Activated naive CD4-positive, alpha-beta T cell treated with anti-CD3 and anti-CD28 coated beads for 36 hours (primary cell): ENCODE results near the gene FBLIM1. TPM values are rescaled to one million over a fixed set of nuclear protein-coding genes. Genes with fewer than 3 reads are reported as not detected.

Source experiments
- CTCF ChIA-PET: fragments of 350-600 bp; sonication (Branson Sonifier 250); formaldehyde crosslinking; loops from one replicate; lab custom pipeline; 2021; ENCODE audit warnings: antibody characterized with exemption; lab: Charles Lee
- DNase-seq: peaks from one replicate; pipeline ENCODE4 v3.0.0-alpha.2; 2020
- H3K27ac Mint-ChIP-seq: one replicate; pipeline ENCODE4 v1.8.0; 2021; ENCODE audit warnings: mild to moderate bottlenecking, mixed read lengths
- H3K27me3 Mint-ChIP-seq: one replicate; pipeline ENCODE4 v1.8.0; 2021; ENCODE audit warnings: low read depth, mixed read lengths
- H3K36me3 Mint-ChIP-seq: one replicate; pipeline ENCODE4 v1.8.0; 2021; ENCODE audit warnings: low read depth, mixed read lengths
- H3K4me1 Mint-ChIP-seq: one replicate; pipeline ENCODE4 v1.8.0; 2021; ENCODE audit warnings: low read depth, mixed read lengths
- H3K4me3 Mint-ChIP-seq: one replicate; pipeline ENCODE4 v1.8.0; 2021; ENCODE audit warnings: mild to moderate bottlenecking, moderate library complexity, mixed read lengths
- H3K9me3 Mint-ChIP-seq: one replicate; pipeline ENCODE4 v1.8.0; 2021; ENCODE audit warnings: mixed read lengths
- intact Hi-C: fragments of 100-400 bp; cut with micrococcal nuclease; formaldehyde crosslinking; loops from one replicate; pipeline ENCODE4 v1.15.1; 2023
- total RNA-seq, 2 experiments: library from RNA; stranded (reverse); gene quantifications; one replicate each; pipeline ENCODE4 v1.2.3, GENCODE V29; 2021

FBLIM1 gene
- total RNA-seq, 2 experiments from 2014 or later, result not detected

DNA sequence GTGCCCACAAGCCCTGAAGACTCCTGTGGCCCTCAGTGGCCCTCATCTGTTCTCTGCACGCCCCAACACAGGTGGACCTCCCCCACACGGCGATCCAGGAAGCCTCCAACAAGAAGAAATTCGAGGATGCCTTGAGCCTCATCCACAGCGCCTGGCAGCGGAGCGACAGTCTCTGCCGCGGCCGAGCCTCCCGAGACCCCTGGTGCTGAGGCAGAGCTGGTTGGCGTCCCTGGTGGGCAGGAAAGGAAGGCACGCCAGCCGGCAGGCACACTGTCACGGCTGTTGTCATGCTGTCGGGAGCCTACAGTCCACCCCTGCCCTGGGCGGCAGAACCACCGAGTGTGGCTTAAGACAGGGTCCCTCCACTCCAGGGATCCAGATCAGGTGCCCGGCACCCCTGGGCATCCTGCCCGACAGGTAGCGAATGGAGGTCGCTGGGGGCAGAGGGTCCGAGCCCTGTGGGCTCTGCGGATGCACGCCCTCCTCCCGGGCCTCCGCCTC, 24.8 kb upstream of the FBLIM1 start:
- Mint-ChIP-seq H3K4me1 (no peaks in the 10 kb centered on the region), H3K9me3 (no peaks in the 10 kb centered on the region), H3K27me3 (no peaks in the 10 kb centered on the region), H3K4me3 (no peak overlapping the region), H3K36me3 (peaks cover 2% of the 10 kb centered on the region), H3K27ac (no peak overlapping the region)
- CTCF ChIA-PET, result no interaction called here
- DNase-seq, result no peak
- intact Hi-C loops, result no loop called here

DNA sequence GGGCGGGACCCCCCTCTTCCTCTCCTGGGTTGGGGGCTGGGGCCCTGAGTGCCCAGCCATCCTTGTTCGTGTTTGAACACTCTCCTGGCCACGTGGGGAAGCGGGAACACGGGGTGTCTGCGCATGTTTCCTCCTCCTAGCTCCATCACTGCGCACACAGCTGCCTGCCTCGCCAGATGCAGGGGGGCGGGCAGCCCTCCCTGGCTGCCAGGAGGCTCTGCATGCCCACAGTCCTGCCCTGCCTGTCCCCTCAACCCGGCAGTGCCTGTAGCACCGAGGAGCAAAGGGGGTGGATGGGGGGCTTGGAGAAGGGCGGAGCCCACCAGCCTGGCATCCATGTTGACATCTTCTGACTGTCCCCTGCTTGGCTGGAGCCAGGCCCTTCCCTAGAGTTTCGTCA, 24.3 kb upstream of the FBLIM1 start:
- no peaks in the 10 kb centered on the region for H3K4me1 Mint-ChIP-seq
- H3K4me3 Mint-ChIP-seq, result no peak overlapping the region
- no peaks in the 10 kb centered on the region for H3K27me3 Mint-ChIP-seq
- DNase-seq, result no peak
- CTCF ChIA-PET, result no interaction called here
- intact Hi-C loops, result no loop called here
- no peaks in the 10 kb centered on the region for H3K9me3 Mint-ChIP-seq
- H3K36me3 Mint-ChIP-seq, result peaks cover 2% of the 10 kb centered on the region
- H3K27ac Mint-ChIP-seq, result no peak overlapping the region

DNA sequence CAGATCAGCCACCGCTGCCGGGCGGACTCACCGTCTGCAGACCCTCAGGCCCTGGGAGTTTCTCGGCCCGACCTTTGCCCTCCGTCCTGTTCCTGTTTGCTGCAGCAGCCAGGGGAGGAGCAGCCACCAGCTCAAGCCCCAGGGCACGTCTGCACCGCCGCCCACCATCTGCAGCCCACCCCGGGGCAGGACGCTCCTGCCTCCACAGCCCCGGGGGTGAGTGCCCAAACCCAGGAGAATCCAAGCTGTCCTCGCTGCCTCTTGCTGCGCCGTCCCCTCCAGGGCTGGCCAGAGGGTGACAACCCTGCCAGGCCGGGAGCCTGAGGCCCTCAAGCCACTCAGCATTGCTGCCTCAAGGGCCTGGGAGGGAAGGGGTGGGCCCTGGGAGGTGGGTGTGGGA, 23.7 kb upstream of the FBLIM1 start:
- Mint-ChIP-seq H3K36me3 (peaks cover 2% of the 10 kb centered on the region), H3K27me3 (no peaks in the 10 kb centered on the region), H3K4me3 (no peak overlapping the region), H3K27ac (no peak overlapping the region), H3K4me1 (no peaks in the 10 kb centered on the region), H3K9me3 (no peaks in the 10 kb centered on the region)
- CTCF ChIA-PET, result no interaction called here
- intact Hi-C loops, result no loop called here
- no peak for DNase-seq

DNA sequence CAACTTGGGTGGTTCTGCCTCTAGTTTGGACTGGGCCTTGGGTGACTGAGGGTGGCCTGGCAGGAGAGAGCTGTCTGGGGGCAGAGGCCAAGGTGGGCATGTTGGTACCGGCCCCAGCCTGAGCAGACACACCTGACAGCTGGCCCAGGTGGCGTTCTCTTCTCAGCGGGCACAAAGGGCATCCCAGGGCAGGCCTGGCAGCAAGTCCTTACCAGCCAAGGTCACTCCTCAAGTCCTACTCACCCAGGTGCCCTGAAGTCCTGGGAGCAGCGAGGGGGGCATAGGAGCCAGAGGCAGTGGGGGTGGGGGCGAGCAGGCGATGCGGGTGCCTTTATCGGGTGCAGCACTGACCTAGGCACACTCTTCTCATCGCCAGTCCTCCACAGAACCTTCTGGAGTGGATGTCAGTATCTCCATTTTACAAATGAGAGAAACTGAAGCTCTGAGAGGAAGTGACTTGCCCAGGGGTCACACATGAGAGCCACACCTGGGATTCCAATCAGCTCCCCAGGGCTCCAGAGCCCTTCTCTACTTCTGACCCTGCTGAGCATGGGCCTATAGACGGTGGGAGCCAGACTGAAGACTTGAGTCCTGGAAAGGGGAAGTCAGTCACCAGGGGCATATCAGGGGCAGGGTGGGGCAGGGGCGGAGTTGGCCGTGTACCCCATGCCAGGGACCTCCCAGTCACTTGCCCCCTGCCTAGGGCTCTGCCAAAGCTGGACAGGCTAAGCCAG, 23.1 kb upstream of the FBLIM1 start:
- Mint-ChIP-seq H3K27me3 (no peaks in the 10 kb centered on the region), H3K4me3 (no peak overlapping the region), H3K36me3 (peaks cover 2% of the 10 kb centered on the region), H3K4me1 (no peaks in the 10 kb centered on the region), H3K9me3 (no peaks in the 10 kb centered on the region), H3K27ac (no peak overlapping the region)
- DNase-seq, result no peak
- CTCF ChIA-PET, result no interaction called here
- intact Hi-C loops, result no loop called here

DNA sequence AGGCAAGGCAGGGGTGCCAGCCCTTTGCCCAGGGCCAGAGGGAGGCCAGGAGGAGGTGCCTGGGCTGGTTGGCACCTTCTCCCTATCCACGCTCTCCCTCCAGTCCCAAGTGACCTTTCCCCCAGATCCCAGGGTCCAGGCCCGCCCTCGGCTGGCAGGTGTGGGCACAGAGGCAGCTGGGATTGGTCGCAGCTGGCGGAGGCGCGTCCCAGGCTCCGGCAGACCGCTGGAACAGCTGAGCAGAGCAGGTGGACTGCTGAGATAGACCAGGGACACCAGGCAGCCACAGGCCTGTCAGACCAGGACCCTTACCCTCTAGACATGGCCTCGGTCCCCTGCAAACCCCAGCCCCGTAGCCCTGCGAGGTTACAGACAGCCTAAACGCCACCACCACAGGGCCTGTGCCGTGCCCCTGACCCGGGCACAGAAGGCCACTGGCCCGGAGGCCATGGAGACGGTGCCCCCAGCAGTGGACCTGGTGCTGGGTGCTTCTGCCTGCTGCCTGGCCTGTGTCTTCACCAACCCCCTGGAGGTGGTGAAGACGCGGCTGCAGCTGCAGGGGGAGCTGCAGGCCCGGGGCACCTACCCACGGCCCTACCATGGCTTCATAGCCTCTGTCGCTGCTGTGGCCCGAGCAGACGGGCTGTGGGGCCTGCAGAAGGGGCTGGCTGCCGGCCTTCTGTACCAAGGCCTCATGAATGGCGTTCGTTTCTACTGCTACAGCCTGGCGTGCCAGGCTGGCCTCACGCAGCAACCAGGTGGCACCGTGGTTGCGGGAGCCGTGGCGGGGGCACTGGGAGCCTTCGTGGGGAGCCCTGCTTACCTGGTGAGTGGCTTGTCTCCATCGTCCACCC, 22.3 kb upstream of the FBLIM1 start, which contains the start of gene SLC25A34:
Gene SLC25A34, plus strand, starts transcription at position 221 of the 854 bp plus-strand sequence. Its CDS starts 228 bp downstream, at position 449.
- intact Hi-C loops, result no loop called here
- peaks cover 2% of the 10 kb centered on the region for H3K36me3 Mint-ChIP-seq

DNA sequence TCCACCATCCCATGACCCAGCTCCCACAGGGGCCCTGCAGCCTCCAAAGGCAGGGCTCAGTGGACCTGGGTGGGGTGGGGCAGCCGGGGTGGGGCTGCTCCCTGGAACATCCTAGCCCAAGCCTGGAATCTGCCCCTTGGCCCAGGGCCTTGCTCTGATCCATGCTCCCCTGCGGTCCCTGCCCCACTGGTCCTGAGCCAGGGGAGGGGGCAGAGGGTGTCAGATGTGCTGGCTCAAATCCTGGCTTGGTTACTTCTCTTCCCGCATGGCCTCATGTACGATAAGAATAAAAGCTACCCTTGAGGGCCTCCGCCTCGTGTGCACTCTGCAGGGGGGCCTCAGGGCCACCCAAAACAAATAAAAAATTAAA, 21.7 kb upstream of the FBLIM1 start:
- no peak for DNase-seq
- no peak overlapping the region for H3K27ac Mint-ChIP-seq

More for the DNA sequence above, 22.3 kb upstream of the FBLIM1 start, which contains the start of gene SLC25A34:
- Mint-ChIP-seq H3K27me3 (no peaks in the 10 kb centered on the region), H3K4me3 (no peak within 1 kb of the TSS), H3K4me1 (peaks cover under 1% of the 10 kb centered on the region), H3K9me3 (no peaks in the 10 kb centered on the region), H3K27ac (no peak within 1 kb of the TSS)
- CTCF ChIA-PET, result no interaction called here
- DNase-seq, result no peak

DNA sequence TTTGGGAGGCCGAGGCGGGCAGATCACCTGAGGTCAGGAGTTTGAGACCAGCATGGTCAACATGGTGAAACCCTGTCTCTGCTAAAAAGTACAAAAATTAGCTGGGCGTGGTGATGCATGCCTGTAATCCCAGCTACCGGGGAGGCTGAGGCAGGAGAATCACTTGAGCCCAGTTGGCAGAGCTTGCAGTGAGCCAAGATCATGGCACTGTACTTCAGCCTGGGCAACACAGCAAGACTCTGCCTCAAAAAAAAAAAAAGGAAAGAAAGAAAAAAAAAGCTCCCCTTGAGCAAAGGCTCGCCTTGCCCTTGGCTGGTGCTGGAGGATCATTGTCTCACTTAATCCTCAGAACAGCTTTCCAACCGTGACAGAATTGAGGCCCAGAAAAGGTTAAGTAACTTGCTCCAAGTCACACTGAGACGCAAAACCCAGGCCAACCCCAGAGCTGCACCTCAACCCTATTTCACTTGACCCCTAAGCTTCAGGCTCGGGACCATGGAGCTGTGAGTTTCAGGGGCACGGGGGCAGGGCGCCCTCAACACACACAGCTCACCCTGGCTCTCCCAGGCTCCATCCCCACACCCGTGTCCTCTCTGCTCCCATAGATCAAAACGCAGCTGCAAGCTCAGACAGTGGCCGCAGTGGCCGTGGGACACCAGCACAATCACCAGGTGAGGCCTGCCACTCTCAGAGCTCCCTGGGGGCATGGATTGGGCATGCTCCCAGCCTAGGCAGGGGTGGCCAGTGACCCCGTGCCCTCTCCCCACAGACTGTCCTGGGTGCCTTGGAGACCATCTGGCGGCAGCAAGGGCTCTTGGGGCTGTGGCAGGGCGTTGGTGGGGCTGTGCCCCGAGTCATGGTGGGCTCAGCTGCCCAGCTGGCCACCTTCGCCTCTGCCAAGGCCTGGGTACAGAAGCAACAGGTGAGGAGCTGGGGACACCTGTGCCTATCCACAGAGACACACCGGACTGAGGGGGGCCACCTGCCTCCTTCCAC, 21.0 kb upstream of the FBLIM1 start:
- H3K27ac Mint-ChIP-seq, result no peak overlapping the region
- H3K27me3 Mint-ChIP-seq, result no peaks in the 10 kb centered on the region
- no peak for DNase-seq
- no peaks in the 10 kb centered on the region for H3K36me3 Mint-ChIP-seq
- CTCF ChIA-PET, result interaction anchor here (0.6 to 1.2 kb wide), 4 partner anchors 40 to 464 kb away, joined by 3 to 5 read pairs (median 4); no protein-coding TSS in a partner anchor
- no peaks in the 10 kb centered on the region for H3K9me3 Mint-ChIP-seq
- H3K4me1 Mint-ChIP-seq, result peaks cover 5% of the 10 kb centered on the region
- no peak overlapping the region for H3K4me3 Mint-ChIP-seq
- intact Hi-C loops, result no loop called here

More for the DNA sequence above, 21.7 kb upstream of the FBLIM1 start:
- Mint-ChIP-seq H3K9me3 (no peaks in the 10 kb centered on the region), H3K4me1 (peaks cover 5% of the 10 kb centered on the region), H3K27me3 (no peaks in the 10 kb centered on the region), H3K4me3 (no peak overlapping the region), H3K36me3 (peaks cover 2% of the 10 kb centered on the region)
- CTCF ChIA-PET, result no interaction called here
- intact Hi-C loops, result no loop called here

DNA sequence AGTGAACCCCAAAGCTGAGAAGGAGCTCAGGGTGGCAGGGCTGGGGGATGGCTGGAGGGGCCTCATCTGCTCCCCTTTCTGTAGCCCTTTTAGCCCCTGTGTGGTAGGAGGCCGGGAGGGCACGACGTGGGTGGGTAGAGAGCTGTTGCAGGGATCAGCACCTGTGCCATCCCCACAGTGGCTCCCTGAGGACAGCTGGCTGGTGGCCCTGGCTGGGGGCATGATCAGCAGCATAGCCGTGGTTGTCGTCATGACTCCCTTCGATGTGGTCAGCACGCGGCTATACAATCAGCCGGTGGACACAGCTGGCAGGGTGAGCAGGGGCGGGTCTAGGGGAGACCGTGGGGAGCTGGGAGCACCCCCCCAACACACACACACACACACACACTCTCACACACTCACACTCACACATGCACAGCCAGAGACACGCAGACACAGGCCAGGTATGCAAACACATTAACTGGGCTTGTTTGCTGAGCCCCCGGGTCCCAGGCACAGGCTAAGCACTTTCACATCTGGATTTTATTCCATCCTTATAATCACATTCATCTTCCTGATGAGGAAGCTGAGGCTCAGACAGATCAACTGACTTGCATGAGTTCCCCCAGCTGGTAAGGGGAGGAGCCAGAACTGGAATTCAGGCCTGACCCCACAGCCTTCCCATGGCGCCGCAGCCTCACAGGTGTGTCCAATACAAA, 20.0 kb upstream of the FBLIM1 start:
- intact Hi-C loops, result no loop called here
- Mint-ChIP-seq H3K4me1 (peaks cover 5% of the 10 kb centered on the region), H3K4me3 (no peak overlapping the region), H3K36me3 (no peaks in the 10 kb centered on the region), H3K27ac (no peak overlapping the region), H3K9me3 (no peaks in the 10 kb centered on the region), H3K27me3 (no peaks in the 10 kb centered on the region)
- DNase-seq, result no peak
- CTCF ChIA-PET, result interaction anchor here (0.5 to 1.2 kb wide), 4 partner anchors 28 to 145 kb away, joined by 3 to 4 read pairs (median 3); no protein-coding TSS in a partner anchor

DNA sequence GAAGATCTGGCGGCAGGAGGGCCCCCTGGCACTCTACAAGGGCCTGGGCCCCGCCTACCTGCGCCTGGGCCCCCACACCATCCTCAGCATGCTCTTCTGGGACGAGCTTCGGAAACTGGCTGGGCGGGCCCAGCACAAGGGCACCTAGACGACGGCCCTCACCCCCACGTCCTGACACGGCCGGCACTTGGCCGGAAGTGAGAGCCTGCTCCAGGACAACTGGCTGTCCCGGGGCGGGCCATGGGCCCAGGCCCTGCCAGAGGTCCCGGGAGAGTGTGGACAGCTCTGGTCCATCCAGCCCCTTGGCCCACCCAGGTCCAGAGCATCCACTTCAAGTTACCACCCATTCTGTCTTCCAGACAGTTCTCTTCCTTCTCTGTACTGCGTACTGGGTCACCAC, 19.3 kb upstream of the FBLIM1 start:
- CTCF ChIA-PET, result interaction anchor here (0.5 to 1.2 kb wide), 3 partner anchors 27 to 145 kb away, joined by 3 to 5 read pairs (median 3); no protein-coding TSS in a partner anchor
- Mint-ChIP-seq H3K9me3 (no peaks in the 10 kb centered on the region), H3K36me3 (no peaks in the 10 kb centered on the region), H3K4me1 (peaks cover 5% of the 10 kb centered on the region), H3K27ac (no peak overlapping the region), H3K27me3 (no peaks in the 10 kb centered on the region), H3K4me3 (no peak overlapping the region)
- intact Hi-C loops, result no loop called here
- no peak for DNase-seq

DNA sequence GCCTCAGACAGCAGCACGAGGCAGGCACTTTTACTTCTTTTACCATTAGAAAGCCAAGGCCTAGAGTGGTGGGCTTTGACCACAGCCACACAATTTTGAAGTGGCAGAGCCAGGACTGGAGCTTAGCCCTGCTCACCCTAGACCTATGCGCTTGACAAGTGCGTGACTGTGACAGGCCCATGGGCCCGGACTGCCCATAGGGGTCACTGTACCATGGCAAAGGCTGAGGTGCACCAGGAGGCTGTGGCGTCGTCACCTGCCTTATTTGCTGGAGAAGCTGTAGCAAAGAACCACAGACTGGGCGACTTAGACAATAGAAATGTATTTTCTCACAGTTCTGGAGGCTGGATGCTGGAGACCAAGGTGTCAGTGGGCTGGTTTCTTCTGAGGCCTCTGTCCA, 18.9 kb upstream of the FBLIM1 start:
- H3K9me3 Mint-ChIP-seq, result no peaks in the 10 kb centered on the region
- no peak overlapping the region for H3K27ac Mint-ChIP-seq
- H3K36me3 Mint-ChIP-seq, result no peaks in the 10 kb centered on the region
- intact Hi-C loops, result loop anchor here (2.0 to 5.0 kb wide), 3 partner anchors 82 to 417 kb away; a partner anchor contains a TSS
- H3K4me1 Mint-ChIP-seq, result peaks cover 5% of the 10 kb centered on the region
- DNase-seq, result no peak
- CTCF ChIA-PET, result interaction anchor here (0.5 to 2.0 kb wide), 4 partner anchors 31 to 144 kb away, joined by 4 to 10 read pairs (median 6); no protein-coding TSS in a partner anchor
- H3K27me3 Mint-ChIP-seq, result no peaks in the 10 kb centered on the region
- no peak overlapping the region for H3K4me3 Mint-ChIP-seq
